ENCODE data around the gene RRM2.

The RRM2 gene

DNA sequence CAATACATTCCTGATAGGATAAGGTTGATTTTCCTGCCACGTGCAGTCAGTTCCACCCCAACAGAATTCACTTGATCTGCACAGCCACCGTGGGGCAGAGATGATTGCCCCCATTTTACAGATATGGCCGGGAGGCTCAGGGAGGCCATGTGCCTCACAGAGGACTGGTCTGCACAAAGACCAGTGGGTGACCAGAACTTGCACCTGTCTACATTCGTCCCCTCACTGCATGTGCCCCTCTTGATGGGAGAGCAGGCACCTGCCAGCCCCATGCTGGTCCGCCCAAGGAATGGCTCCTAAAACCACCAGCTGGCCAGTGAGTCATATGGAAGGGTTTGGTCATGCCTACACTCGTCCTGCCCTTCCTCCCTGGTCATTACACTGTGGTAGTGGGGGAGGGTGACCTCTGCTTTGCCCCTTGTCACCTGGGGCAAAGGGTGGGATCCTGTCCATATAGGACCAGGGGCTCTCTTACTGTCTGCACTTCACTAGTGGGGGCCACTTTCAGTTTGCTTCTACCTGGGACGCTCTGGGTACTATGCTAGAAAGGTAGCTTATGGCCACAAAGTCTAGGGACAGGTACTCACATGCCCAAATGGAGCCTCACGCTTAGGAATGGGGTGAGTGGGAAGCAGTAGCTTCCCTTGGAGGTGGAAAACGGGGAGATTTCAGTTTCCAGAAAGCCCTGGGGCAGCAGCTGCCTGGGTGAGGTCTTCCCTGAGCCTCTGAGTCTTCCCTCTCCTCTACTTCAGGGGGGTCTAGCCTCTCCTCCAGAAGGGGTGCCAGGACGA, 14.7 kb downstream of the RRM2 start:
- H3K4me3 ChIP-seq (replicated peaks in 1 of 2; ENCODE audit: low read depth in 2 of 2, low read length in 2 of 2), result no peak overlapping the region
- TF ChIP-seq, protein P1, sequence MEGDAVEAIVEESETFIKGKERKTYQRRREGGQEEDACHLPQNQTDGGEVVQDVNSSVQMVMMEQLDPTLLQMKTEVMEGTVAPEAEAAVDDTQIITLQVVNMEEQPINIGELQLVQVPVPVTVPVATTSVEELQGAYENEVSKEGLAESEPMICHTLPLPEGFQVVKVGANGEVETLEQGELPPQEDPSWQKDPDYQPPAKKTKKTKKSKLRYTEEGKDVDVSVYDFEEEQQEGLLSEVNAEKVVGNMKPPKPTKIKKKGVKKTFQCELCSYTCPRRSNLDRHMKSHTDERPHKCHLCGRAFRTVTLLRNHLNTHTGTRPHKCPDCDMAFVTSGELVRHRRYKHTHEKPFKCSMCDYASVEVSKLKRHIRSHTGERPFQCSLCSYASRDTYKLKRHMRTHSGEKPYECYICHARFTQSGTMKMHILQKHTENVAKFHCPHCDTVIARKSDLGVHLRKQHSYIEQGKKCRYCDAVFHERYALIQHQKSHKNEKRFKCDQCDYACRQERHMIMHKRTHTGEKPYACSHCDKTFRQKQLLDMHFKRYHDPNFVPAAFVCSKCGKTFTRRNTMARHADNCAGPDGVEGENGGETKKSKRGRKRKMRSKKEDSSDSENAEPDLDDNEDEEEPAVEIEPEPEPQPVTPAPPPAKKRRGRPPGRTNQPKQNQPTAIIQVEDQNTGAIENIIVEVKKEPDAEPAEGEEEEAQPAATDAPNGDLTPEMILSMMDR (IDR thresholded peaks at IDR 0.05; ENCODE audit: low read depth, low read length), result no peak
- peak in 1 of 2 donors; percentile 19 for DNase-seq (ENCODE audit: low read depth in 2 of 2)

GRCh38 chr2:10139536-10139935, 17.0 kb downstream of the RRM2 start:
- no peak overlapping the region for H3K4me3 ChIP-seq (replicated peaks in 1 of 2; ENCODE audit: low read depth in 2 of 2, low read length in 2 of 2)
- TF ChIP-seq, protein P1 (IDR thresholded peaks at IDR 0.05; ENCODE audit: low read depth, low read length), result no peak
- no peak for DNase-seq (ENCODE audit: low read depth in 2 of 2)

- no peak for DNase-seq (ENCODE audit: low read depth in 2 of 2)
- H3K4me3 ChIP-seq (replicated peaks in 1 of 2; ENCODE audit: low read depth in 2 of 2, low read length in 2 of 2), result no peak overlapping the region
- TF ChIP-seq, protein P1 (IDR thresholded peaks at IDR 0.05; ENCODE audit: low read depth, low read length), result no peak
These were observed 18.5 kb downstream of the RRM2 start for GRCh38 chr2:10140841-10141610.

GRCh38 chr2:10141736-10142639, 19.4 kb downstream of the RRM2 start:
- TF ChIP-seq, protein P1 (IDR thresholded peaks at IDR 0.05; ENCODE audit: low read depth, low read length), result peak; percentile 45
- H3K4me3 ChIP-seq (replicated peaks in 1 of 2; ENCODE audit: low read depth in 2 of 2, low read length in 2 of 2), result no peak overlapping the region
- peak; percentile 14 to 31 for DNase-seq (ENCODE audit: low read depth in 2 of 2)

- TF ChIP-seq, protein P1 (IDR thresholded peaks at IDR 0.05; ENCODE audit: low read depth, low read length), result no peak
- no peak for DNase-seq (ENCODE audit: low read depth in 2 of 2)
- H3K4me3 ChIP-seq (replicated peaks in 1 of 2; ENCODE audit: low read depth in 2 of 2, low read length in 2 of 2), result no peak overlapping the region
These were observed 20.1 kb downstream of the RRM2 start for GRCh38 chr2:10142640-10142965.

DNA sequence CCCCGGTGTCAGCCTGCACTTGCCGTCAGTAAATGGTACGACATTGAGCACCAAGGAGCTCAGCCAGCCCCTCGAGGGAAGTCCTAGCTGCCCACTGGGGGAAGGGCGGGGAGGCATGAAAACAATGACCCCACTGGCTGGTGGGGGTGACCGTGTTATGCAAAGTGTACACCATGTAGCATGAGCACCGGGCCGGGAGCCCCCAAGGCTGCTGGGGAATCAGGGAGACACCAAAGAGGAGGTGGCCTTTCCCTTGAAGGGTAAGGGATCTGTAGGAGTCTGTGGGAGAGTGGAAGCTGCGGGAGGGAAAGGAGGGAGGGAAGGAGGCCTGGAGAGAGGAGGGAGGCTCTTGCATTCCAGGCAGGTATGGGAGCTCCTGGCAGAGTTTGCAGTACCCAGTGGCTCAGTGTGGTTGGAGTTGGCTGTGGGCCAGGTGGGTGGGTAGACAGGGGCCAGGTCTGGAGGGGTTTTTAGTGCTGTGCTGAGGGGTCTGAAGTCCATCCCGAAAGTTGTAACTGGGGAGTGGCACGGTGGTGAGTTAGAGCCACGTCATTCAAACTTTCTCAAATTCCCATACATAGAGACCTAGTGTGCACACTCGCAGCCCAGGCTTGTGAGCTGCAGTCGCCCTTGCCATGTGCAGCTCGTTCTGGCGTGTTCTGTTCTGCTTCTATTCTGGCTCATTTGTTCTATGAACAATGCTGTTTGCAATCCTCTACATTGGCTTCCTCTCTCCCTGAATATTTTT, 22.4 kb downstream of the RRM2 start:
- DNase-seq (ENCODE audit: low read depth in 2 of 2), result no peak
- TF ChIP-seq, protein P1 (IDR thresholded peaks at IDR 0.05; ENCODE audit: low read depth, low read length), result no peak
- H3K4me3 ChIP-seq (replicated peaks in 1 of 2; ENCODE audit: low read depth in 2 of 2, low read length in 2 of 2), result no peak overlapping the region

Measured in cardiac fibroblast (primary cell).